RWPE2 (cell line): ENCODE measurements around the gene PPM1N.

ENCODE experiments used
- ATAC-seq: fragments of 200-7000 bp; cut with Tn5 transposase; 3 replicates; pipeline ENCODE4 v1.9.1; 2021; ENCODE audit warnings: low read depth
- DNase-seq: peaks from one replicate; pipeline ENCODE4 v3.0.0-alpha.2; 2020; ENCODE audit warnings: low spot score
- H3K27ac ChIP-seq: fragments of 450-650 bp; 2 replicates; pipeline ENCODE4 v1.5.1; 2017; ENCODE audit warnings: mild to moderate bottlenecking; ENCODE audit not compliant: poor library complexity, severe bottlenecking
- H3K27me3 ChIP-seq: fragments of 250-450 bp; sonication (Bioruptor Pico); 2 replicates; pipeline ENCODE4 v1.5.1; 2021; ENCODE audit warnings: mild to moderate bottlenecking, moderate library complexity; ENCODE audit not compliant: insufficient read depth, poor library complexity, severe bottlenecking
- H3K36me3 ChIP-seq: fragments of 250-450 bp; sonication (Bioruptor Pico); 2 replicates; pipeline ENCODE4 v1.5.1; 2020; ENCODE audit warnings: low read depth, mild to moderate bottlenecking, moderate library complexity
- H3K4me1 ChIP-seq: fragments of 250-450 bp; sonication (Bioruptor Pico); 2 replicates; pipeline ENCODE4 v1.5.1; 2021; ENCODE audit warnings: mild to moderate bottlenecking, moderate library complexity; ENCODE audit not compliant: insufficient read depth, poor library complexity, severe bottlenecking
- H3K4me3 ChIP-seq: fragments of 250-450 bp; sonication (Bioruptor Pico); 2 replicates; pipeline ENCODE4 v1.5.1; 2021; ENCODE audit warnings: mild to moderate bottlenecking, moderate library complexity; ENCODE audit not compliant: severe bottlenecking
- H3K9me3 ChIP-seq: fragments of 250-450 bp; sonication (Bioruptor Pico); 2 replicates; pipeline ENCODE4 v1.5.1; 2021; ENCODE audit warnings: mild to moderate bottlenecking, moderate library complexity; ENCODE audit not compliant: severe bottlenecking
- TF ChIP-seq, protein P1 (sequence below): fragments of 450-650 bp; IDR thresholded peaks from one replicate; pipeline ENCODE4 v1.5.1; 2017; ENCODE audit warnings: mild to moderate bottlenecking, moderate library complexity; ENCODE audit not compliant: poor library complexity, severe bottlenecking

PPM1N gene

DNA sequence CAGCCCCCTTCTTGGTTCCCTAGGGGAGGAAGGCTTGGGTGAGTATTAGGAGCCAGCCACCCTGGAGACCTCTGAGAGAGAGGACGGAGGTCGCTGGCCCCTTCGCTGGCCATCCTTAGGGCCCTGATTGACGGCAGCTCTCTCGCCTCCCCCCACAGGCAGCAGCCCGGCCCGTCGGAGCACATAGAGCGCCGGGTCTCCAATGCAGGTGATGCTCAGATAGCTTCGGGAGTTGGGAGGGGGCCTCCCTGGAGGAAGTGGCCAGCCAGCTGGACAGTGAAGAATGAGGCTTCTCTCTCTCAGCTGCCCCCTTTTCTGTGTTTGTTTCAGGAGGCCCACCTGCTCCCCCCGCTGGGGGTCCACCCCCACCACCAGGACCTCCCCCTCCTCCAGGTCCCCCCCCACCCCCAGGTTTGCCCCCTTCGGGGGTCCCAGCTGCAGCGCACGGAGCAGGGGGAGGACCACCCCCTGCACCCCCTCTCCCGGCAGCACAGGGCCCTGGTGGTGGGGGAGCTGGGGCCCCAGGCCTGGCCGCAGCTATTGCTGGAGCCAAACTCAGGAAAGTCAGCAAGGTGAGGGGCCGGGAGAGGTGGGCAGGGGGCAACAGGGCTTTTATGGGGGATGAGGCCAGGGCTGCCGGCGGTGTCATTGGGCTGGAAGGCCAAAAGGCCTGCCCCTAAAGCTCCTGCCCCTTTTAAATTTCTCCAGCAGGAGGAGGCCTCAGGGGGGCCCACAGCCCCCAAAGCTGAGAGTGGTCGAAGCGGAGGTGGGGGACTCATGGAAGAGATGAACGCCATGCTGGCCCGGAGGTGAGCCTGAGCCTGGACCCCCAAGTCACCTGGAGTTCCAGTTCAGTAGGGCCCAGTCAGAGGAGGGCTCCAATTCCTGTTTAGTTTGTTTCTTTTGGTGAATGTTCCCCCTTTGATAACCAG, 24.0 kb downstream of the PPM1N start:
- Histone ChIP-seq H3K4me3 (no peak overlapping the region), H3K27me3 (no peaks in the 10 kb centered on the region), H3K36me3 (peaks cover 84% of the 10 kb centered on the region), H3K4me1 (no peaks in the 10 kb centered on the region), H3K9me3 (no peaks in the 10 kb centered on the region), H3K27ac (peak overlapping the region; percentile 34)
- ATAC-seq (no peak), DNase-seq (no peak)
- TF ChIP-seq, protein P1, sequence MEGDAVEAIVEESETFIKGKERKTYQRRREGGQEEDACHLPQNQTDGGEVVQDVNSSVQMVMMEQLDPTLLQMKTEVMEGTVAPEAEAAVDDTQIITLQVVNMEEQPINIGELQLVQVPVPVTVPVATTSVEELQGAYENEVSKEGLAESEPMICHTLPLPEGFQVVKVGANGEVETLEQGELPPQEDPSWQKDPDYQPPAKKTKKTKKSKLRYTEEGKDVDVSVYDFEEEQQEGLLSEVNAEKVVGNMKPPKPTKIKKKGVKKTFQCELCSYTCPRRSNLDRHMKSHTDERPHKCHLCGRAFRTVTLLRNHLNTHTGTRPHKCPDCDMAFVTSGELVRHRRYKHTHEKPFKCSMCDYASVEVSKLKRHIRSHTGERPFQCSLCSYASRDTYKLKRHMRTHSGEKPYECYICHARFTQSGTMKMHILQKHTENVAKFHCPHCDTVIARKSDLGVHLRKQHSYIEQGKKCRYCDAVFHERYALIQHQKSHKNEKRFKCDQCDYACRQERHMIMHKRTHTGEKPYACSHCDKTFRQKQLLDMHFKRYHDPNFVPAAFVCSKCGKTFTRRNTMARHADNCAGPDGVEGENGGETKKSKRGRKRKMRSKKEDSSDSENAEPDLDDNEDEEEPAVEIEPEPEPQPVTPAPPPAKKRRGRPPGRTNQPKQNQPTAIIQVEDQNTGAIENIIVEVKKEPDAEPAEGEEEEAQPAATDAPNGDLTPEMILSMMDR, result no peak

DNA sequence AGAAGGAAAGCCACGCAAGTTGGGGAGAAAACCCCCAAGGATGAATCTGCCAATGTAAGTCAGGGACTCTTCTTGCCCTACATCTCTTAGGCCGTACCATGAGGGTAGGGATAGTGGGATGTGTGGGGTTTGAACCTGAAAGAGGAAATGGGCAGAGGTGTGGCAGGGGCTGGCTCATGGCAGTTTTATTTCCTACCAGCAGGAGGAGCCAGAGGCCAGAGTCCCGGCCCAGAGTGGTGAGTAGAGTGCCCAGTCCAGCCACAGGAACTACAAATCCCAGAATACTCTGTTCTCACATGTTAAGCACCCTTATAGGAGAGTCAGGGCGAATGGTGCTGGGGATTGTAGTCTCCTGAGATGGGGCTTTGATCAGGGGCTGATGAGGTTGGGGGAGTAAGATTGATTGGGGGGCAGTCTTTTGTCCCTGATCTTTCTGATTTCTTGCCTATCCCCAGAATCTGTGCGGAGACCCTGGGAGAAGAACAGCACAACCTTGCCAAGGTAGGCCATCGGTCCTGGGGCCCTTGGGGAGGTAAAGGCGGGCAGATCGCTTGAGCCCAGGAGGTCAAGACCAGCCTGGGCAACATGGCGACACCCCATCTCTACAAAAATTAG, 25.5 kb downstream of the PPM1N start:
- Histone ChIP-seq H3K27me3 (no peaks in the 10 kb centered on the region), H3K9me3 (no peaks in the 10 kb centered on the region), H3K36me3 (peaks cover 71% of the 10 kb centered on the region), H3K4me3 (no peak overlapping the region), H3K4me1 (peaks cover 4% of the 10 kb centered on the region), H3K27ac (peak overlapping the region; percentile 14)
- DNase-seq (no peak), ATAC-seq (peak; percentile 54)
- TF ChIP-seq, protein P1, result peak; percentile 93

DNA sequence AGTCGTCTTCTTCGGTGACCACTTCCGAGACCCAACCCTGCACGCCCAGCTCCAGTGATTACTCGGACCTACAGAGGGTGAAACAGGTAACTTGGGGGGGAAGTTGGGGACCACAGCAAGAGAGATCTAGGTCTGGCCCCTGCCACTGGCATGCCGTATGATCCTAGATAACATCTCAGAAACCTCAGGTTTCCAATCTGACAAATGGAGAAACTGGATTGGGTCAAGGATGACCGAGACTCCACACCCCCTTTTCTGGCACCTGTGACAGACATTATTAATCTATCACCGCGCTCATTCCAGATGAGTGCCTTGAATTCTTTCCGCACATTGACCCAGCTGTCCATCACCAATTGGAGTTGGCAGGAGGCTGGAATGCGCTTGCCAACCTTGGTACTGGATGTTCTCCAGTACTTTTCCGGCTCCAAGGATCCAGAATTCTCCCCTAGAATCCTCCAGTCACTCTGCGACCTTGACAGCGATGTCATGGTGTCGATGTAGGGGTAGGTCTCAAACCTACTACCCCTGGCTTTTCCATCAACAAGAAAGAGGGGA, 26.4 kb downstream of the PPM1N start:
- ATAC-seq, result no peak
- H3K4me1 ChIP-seq, result peaks cover 4% of the 10 kb centered on the region
- peaks cover 62% of the 10 kb centered on the region for H3K36me3 ChIP-seq
- no peak overlapping the region for H3K27ac ChIP-seq
- no peaks in the 10 kb centered on the region for H3K27me3 ChIP-seq
- no peak overlapping the region for H3K4me3 ChIP-seq
- TF ChIP-seq, protein P1, result no peak
- DNase-seq, result no peak
- no peaks in the 10 kb centered on the region for H3K9me3 ChIP-seq

DNA sequence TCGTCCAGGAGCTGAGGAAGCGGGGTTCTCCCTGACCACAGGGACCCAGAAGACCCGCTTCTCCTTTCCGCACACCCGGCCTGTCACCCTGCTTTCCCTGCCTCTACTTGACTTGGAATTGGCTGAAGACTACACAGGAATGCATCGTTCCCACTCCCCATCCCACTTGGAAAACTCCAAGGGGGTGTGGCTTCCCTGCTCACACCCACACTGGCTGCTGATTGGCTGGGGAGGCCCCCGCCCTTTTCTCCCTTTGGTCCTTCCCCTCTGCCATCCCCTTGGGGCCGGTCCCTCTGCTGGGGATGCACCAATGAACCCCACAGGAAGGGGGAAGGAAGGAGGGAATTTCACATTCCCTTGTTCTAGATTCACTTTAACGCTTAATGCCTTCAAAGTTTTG, 27.9 kb downstream of the PPM1N start:
- H3K36me3 ChIP-seq, result peaks cover 47% of the 10 kb centered on the region
- H3K4me3 ChIP-seq, result no peak overlapping the region
- DNase-seq, result peak; percentile 90
- peak overlapping the region; percentile 85 for H3K27ac ChIP-seq
- peaks cover 4% of the 10 kb centered on the region for H3K4me1 ChIP-seq
- peak; percentile 59 for ATAC-seq
- TF ChIP-seq, protein P1, result no peak
- no peaks in the 10 kb centered on the region for H3K9me3 ChIP-seq
- no peaks in the 10 kb centered on the region for H3K27me3 ChIP-seq
